Astrocyte (in vitro differentiated cells and primary cell): ENCODE results near the gene INPPL1.

Source experiments
- EZH2 ChIP-seq: IDR thresholded peaks from 2 replicates; pipeline ENCODE4 v1.6.1; 2012; ENCODE audit warnings: mild to moderate bottlenecking, low read length, inconsistent platforms; ENCODE audit not compliant: insufficient read depth
- TF ChIP-seq, protein P1 (sequence below): IDR thresholded peaks from 2 replicates; pipeline ENCODE4 v1.5.1; 2011; ENCODE audit warnings: low read depth, mild to moderate bottlenecking, inconsistent platforms, low read length, moderate library complexity; ENCODE audit not compliant: insufficient read depth

DNA sequence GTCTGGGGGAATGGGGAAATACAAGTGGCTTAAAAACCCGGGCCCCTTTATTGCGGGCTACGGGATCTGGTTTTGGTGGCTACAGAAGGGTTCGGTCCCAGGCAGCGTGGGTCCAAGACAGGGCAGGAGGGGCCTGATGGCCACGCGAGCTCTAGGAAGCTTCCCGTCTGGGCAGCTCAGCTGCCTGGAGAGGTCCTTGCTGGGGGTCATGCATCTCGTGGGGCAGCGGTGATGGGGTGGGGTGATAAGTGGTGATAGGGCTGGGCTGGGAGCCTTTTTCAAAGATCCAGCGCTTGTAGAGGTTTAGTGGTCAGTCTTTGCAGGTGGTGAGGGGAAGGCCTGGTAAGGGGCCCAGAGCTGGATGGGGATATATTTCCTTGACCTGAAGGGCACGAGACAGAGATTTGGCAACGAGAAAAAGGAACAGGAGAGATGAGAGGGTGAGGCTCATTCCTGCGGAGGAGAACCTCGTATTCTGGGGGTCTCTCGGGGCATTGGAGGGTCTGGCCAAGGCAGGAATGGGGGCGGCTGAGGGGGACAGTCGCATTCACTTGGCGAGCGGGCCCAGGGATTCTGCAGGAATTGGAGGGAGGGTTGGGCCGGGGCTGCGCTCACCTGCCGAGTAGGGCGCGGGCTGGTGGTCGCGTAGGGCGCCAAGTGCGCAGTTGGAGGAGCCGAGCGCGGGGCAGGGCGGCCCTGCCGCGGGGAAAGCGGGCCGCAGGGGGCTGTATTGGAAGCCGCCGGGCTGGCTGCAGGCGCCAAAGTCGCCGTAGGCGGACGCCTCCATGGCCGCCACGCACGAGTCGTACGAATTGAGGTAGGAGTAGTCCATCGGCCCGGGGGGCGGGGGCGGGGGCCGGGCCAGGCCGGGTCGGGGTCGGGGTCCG lies 18.8 kb downstream of the INPPL1 start:
- TF ChIP-seq, protein P1, sequence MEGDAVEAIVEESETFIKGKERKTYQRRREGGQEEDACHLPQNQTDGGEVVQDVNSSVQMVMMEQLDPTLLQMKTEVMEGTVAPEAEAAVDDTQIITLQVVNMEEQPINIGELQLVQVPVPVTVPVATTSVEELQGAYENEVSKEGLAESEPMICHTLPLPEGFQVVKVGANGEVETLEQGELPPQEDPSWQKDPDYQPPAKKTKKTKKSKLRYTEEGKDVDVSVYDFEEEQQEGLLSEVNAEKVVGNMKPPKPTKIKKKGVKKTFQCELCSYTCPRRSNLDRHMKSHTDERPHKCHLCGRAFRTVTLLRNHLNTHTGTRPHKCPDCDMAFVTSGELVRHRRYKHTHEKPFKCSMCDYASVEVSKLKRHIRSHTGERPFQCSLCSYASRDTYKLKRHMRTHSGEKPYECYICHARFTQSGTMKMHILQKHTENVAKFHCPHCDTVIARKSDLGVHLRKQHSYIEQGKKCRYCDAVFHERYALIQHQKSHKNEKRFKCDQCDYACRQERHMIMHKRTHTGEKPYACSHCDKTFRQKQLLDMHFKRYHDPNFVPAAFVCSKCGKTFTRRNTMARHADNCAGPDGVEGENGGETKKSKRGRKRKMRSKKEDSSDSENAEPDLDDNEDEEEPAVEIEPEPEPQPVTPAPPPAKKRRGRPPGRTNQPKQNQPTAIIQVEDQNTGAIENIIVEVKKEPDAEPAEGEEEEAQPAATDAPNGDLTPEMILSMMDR: no peak
- peak; percentile 71 for TF ChIP-seq EZH2
